Measurements from ENCODE around the gene FBXO22. TPM values are rescaled to one million over a fixed set of nuclear protein-coding genes. Genes with fewer than 3 reads are reported as not detected.
"Not testable (repeated sequence)": the region's sequence is repeated elsewhere in the genome, so short reads cannot be mapped to it uniquely, and the experiment has no call there.

FBXO22 gene
- total RNA-seq, 6 donors from 2014 or later = 10.3 to 31.1 (median 21.1) TPM

GRCh38 chr15:75864213-75865059, 39.2 kb upstream of the FBXO22 start:
- H3K4me1 ChIP-seq = peaks cover 0 to 4% (median 0%) of the 10 kb centered on the region in 4 donors
- H3K36me3 ChIP-seq = peaks cover 0 to 6% (median 0%) of the 10 kb centered on the region in 4 donors
- no peak overlapping the region for H3K27ac ChIP-seq
- no peak for ATAC-seq (ENCODE audit: low FRiP score in 2 of 2)
- WGBS, 2 donors = 73 to 74% methylated on average over 5 of the region's 5 CpGs
- no peak for DNase-seq
- no peaks in the 10 kb centered on the region for H3K9me3 ChIP-seq
- H3K27me3 ChIP-seq = no peaks in the 10 kb centered on the region
- H3K4me3 ChIP-seq = no peak overlapping the region
- no peak for TF ChIP-seq POLR2AphosphoS5 (IDR thresholded peaks at IDR 0.05)
- TF ChIP-seq, protein P1, sequence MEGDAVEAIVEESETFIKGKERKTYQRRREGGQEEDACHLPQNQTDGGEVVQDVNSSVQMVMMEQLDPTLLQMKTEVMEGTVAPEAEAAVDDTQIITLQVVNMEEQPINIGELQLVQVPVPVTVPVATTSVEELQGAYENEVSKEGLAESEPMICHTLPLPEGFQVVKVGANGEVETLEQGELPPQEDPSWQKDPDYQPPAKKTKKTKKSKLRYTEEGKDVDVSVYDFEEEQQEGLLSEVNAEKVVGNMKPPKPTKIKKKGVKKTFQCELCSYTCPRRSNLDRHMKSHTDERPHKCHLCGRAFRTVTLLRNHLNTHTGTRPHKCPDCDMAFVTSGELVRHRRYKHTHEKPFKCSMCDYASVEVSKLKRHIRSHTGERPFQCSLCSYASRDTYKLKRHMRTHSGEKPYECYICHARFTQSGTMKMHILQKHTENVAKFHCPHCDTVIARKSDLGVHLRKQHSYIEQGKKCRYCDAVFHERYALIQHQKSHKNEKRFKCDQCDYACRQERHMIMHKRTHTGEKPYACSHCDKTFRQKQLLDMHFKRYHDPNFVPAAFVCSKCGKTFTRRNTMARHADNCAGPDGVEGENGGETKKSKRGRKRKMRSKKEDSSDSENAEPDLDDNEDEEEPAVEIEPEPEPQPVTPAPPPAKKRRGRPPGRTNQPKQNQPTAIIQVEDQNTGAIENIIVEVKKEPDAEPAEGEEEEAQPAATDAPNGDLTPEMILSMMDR (IDR thresholded peaks at IDR 0.05) = no peak
- TF ChIP-seq POLR2A (IDR thresholded peaks at IDR 0.05) = no peak
- no peak for TF ChIP-seq EP300 (IDR thresholded peaks at IDR 0.05)

GRCh38 chr15:75866045-75866444, 37.6 kb upstream of the FBXO22 start:
- H3K9me3 ChIP-seq; H3K4me1 ChIP-seq; H3K4me3 ChIP-seq; H3K27me3 ChIP-seq; H3K27ac ChIP-seq; ATAC-seq (ENCODE audit: low FRiP score in 2 of 2); DNase-seq: not testable (repeated sequence)
- 79 to 91% methylated on average over 1 of the region's 1 CpG for WGBS, 2 donors
- H3K36me3 ChIP-seq = peaks cover 0 to 17% (median 3%) of the 10 kb centered on the region in 4 donors

DNA sequence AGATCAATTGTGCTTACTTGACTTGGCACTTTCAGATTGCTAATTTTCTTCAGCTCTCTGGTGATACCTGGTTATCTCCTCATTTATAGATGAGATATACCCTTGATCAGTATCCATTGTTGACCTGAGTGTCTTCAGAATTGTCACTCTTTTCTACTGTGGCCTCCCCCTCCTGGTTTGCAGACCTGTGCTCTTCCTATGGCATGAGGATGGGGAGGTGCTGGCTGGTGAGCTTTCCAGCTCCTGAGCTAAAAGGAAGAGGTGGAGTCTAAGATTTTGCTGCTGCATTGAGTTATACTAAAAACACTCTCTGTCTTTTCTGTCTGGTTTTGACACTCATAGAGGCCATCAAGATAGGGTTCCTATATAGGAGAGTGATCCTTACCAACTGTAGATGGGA, 36.8 kb upstream of the FBXO22 start:
- no peak for DNase-seq
- Histone ChIP-seq H3K9me3 (no peaks in the 10 kb centered on the region), H3K27ac (no peak overlapping the region), H3K36me3 (peaks cover 0 to 17% (median 3%) of the 10 kb centered on the region in 4 donors), H3K27me3 (no peaks in the 10 kb centered on the region), H3K4me3 (no peak overlapping the region), H3K4me1 (peaks cover 0 to 4% (median 0%) of the 10 kb centered on the region in 4 donors)
- ATAC-seq (ENCODE audit: low FRiP score in 2 of 2) = no peak
- TF ChIP-seq POLR2A (IDR thresholded peaks at IDR 0.05) (no peak), EP300 (IDR thresholded peaks at IDR 0.05) (no peak), POLR2AphosphoS5 (IDR thresholded peaks at IDR 0.05) (no peak)
- TF ChIP-seq, protein P1 (IDR thresholded peaks at IDR 0.05) = no peak

DNA sequence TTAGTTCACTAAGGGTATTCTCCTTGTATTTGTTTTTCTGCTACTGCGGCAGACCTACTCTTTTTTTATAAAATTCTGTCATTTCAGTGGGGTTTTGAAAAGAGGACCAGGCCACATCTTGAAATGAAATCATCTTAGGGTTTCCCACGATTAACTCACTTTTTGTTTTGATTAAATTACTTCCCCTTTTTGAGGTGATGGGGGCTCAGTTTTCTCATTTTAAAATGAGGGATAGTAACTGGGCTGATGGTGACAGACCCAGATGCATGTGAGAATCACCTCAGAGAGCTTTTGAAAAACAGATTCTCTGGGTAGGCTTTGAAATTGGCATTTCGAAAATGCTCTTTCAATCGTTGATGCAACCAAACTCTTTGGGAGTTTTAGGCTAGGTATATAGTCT, 36.2 kb upstream of the FBXO22 start:
- Histone ChIP-seq H3K4me3 (no peak overlapping the region), H3K9me3 (no peaks in the 10 kb centered on the region), H3K27me3 (no peaks in the 10 kb centered on the region), H3K4me1 (peaks cover 0 to 4% (median 0%) of the 10 kb centered on the region in 4 donors), H3K36me3 (peaks cover 0 to 17% (median 3%) of the 10 kb centered on the region in 4 donors), H3K27ac (no peak overlapping the region)
- no peak for DNase-seq
- ATAC-seq (ENCODE audit: low FRiP score in 2 of 2) = no peak
- TF ChIP-seq EP300 (IDR thresholded peaks at IDR 0.05) (no peak), POLR2AphosphoS5 (IDR thresholded peaks at IDR 0.05) (no peak), POLR2A (IDR thresholded peaks at IDR 0.05) (no peak)
- TF ChIP-seq, protein P1 (IDR thresholded peaks at IDR 0.05) = no peak
- WGBS, 2 donors = 67 to 69% methylated on average over 4 of the region's 4 CpGs

DNA sequence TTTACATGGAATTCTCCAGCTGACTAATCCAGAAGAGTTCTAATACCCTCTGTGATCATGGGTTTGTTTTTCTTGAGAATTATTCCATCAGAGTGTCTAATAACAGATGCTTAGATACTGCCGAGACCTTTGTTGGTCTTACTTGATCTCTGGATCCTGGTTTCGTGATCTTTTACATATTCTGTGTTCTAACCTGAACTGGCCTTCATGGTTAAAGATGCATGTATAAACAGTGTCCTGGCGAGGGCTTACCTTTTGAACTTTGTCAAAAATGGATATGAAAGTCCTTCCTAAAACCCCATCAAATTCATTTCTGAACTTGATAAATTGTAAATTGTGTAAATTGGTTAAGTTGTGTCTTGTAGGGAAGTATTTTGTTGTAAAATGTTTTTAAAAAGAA, 35.7 kb upstream of the FBXO22 start:
- 97 to 98% methylated on average over 3 of the region's 3 CpGs for WGBS, 2 donors
- H3K36me3 ChIP-seq = peaks cover 0 to 19% (median 3%) of the 10 kb centered on the region in 4 donors
- H3K4me3 ChIP-seq = no peak overlapping the region
- TF ChIP-seq, protein P1 (IDR thresholded peaks at IDR 0.05) = no peak
- ATAC-seq (ENCODE audit: low FRiP score in 2 of 2) (no peak), DNase-seq (no peak)
- no peaks in the 10 kb centered on the region for H3K27me3 ChIP-seq
- H3K4me1 ChIP-seq = peaks cover 0 to 4% (median 0%) of the 10 kb centered on the region in 4 donors
- no peak overlapping the region for H3K27ac ChIP-seq
- no peaks in the 10 kb centered on the region for H3K9me3 ChIP-seq

Measured in upper lobe of left lung (tissue), 6 donors.